GM19372 (cell line): ENCODE measurements around the gene CTNND2.
"Not testable (repeated sequence)": the region's sequence is repeated elsewhere in the genome, so short reads cannot be mapped to it uniquely, and the experiment has no call there.

Source experiments
- ATAC-seq: cut with Tn5 transposase; IDR thresholded peaks from one replicate; pipeline ENCODE4 v1.9.1; 2021; ENCODE audit warnings: mild to moderate bottlenecking, low read depth, moderate library complexity; ENCODE audit not compliant: unreplicated experiment

The CTNND2 gene

GRCh38 chr5:11878814-11879213, 25.4 kb downstream of the CTNND2 start:
- no peak for ATAC-seq

- no peak for ATAC-seq
These were observed 30.7 kb downstream of the CTNND2 start for GRCh38 chr5:11873587-11873986.

GRCh38 chr5:11869203-11869602, 35.0 kb downstream of the CTNND2 start:
- no peak for ATAC-seq

GRCh38 chr5:11863911-11864310, 40.3 kb downstream of the CTNND2 start:
- no peak for ATAC-seq

- ATAC-seq, result no peak
These were observed 46.9 kb downstream of the CTNND2 start for GRCh38 chr5:11857391-11857790.

GRCh38 chr5:11854936-11855335, 49.3 kb downstream of the CTNND2 start:
- ATAC-seq, result no peak

GRCh38 chr5:11853796-11854195, 50.5 kb downstream of the CTNND2 start:
- ATAC-seq, result no peak

- ATAC-seq, result no peak
These were observed 51.1 kb downstream of the CTNND2 start for GRCh38 chr5:11853140-11853539.

GRCh38 chr5:11852717-11853087, 51.5 kb downstream of the CTNND2 start:
- ATAC-seq, result no peak

- ATAC-seq, result no peak
These were observed 52.1 kb downstream of the CTNND2 start for GRCh38 chr5:11851965-11852716.

GRCh38 chr5:11851416-11851815, 52.8 kb downstream of the CTNND2 start:
- ATAC-seq, result no peak

- not testable (repeated sequence) for ATAC-seq
These were observed 75.7 kb downstream of the CTNND2 start for GRCh38 chr5:11828566-11828965.

- no peak for ATAC-seq
These were observed 81.6 kb downstream of the CTNND2 start for GRCh38 chr5:11822598-11822997.

- ATAC-seq, result no peak
These were observed 88.3 kb downstream of the CTNND2 start for GRCh38 chr5:11815916-11816315.

GRCh38 chr5:11815481-11815880, 88.8 kb downstream of the CTNND2 start:
- ATAC-seq, result no peak

GRCh38 chr5:11814373-11814772, 89.9 kb downstream of the CTNND2 start:
- ATAC-seq, result no peak

- ATAC-seq, result no peak
These were observed 94.8 kb downstream of the CTNND2 start for GRCh38 chr5:11809407-11809806.

- ATAC-seq, result no peak
These were observed 100.8 kb downstream of the CTNND2 start for GRCh38 chr5:11803436-11803835.

- ATAC-seq, result no peak
These were observed 103.2 kb downstream of the CTNND2 start for GRCh38 chr5:11801061-11801460.

- no peak for ATAC-seq
These were observed 107.1 kb downstream of the CTNND2 start for GRCh38 chr5:11797132-11797531.

GRCh38 chr5:11793396-11793795, 110.8 kb downstream of the CTNND2 start:
- ATAC-seq, result no peak

GRCh38 chr5:11792621-11793020, 111.6 kb downstream of the CTNND2 start:
- ATAC-seq, result no peak

- no peak for ATAC-seq
These were observed 112.5 kb downstream of the CTNND2 start for GRCh38 chr5:11791792-11792191.
